Thymus (tissue), 11 donors: ENCODE data around the gene AP2A1. TPM values are rescaled to one million over a fixed set of nuclear protein-coding genes. Genes with fewer than 3 reads are reported as not detected.

Experiments
- DNase-seq, 9 donors: peaks; one replicate each; pipeline ENCODE4 v3.0.0-alpha.2; 2013; ENCODE audit warnings: low spot score in 9 of 9, low read depth in 6 of 9, missing footprints in 1 of 9
- H3K27ac ChIP-seq, 2 donors: one replicate each; pipeline ENCODE4 v1.5.1; 2013; ENCODE audit warnings: control low read depth in 1 of 2, low read depth in 1 of 2, low read length in 1 of 2, mild to moderate bottlenecking in 1 of 2, moderate library complexity in 1 of 2
- H3K27me3 ChIP-seq, 2 donors: one replicate each; pipeline ENCODE4 v1.5.1; 2013; ENCODE audit warnings: low read length in 1 of 2; ENCODE audit not compliant: control insufficient read depth in 2 of 2, insufficient read depth in 1 of 2
- H3K36me3 ChIP-seq, 2 donors: one replicate each; pipeline ENCODE4 v1.5.1; 2013; ENCODE audit warnings: low read length in 1 of 2, mild to moderate bottlenecking in 1 of 2, moderate library complexity in 1 of 2; ENCODE audit not compliant: control insufficient read depth in 2 of 2, insufficient read depth in 2 of 2
- H3K4me1 ChIP-seq, 2 donors: one replicate each; pipeline ENCODE4 v1.5.1; 2013; ENCODE audit warnings: low read length in 2 of 2; ENCODE audit not compliant: control insufficient read depth in 2 of 2, insufficient read depth in 2 of 2
- H3K4me3 ChIP-seq, 2 donors: one replicate each; pipeline ENCODE4 v1.5.1; 2013; ENCODE audit warnings: low read length in 2 of 2, control low read depth in 1 of 2, mild to moderate bottlenecking in 1 of 2
- H3K9me3 ChIP-seq, 2 donors: one replicate each; pipeline ENCODE4 v1.5.1; 2013; ENCODE audit warnings: low read length in 1 of 2, mild to moderate bottlenecking in 1 of 2; ENCODE audit not compliant: control insufficient read depth in 2 of 2, insufficient read depth in 1 of 2
- WGBS: extraction: QIAGEN DNeasy Blood & Tissue Kit; methylation state at CpG from one replicate; pipeline ENCODE4 v1.1.7; 2013; 5-methylcytosine and 5-hydroxymethylcytosine counted together
- polyA plus RNA-seq: library from polyadenylated mRNA; stranded (reverse); fragments of 200-250 nt; gene quantifications from one replicate; pipeline ENCODE4 v1.2.3, GENCODE V29; 2013
- total RNA-seq: library from RNA; stranded (reverse); fragments of 120-200 nt; gene quantifications from one replicate; pipeline ENCODE4 v1.2.4, GENCODE V29; 2013
- donor health status: healthy.

AP2A1 gene
- total and polyA plus RNA-seq, 2 donors, result 16.5 to 26.5 TPM

- no peaks in the 10 kb centered on the region for H3K27me3 ChIP-seq
- no peak for DNase-seq
- H3K4me1 ChIP-seq, result peaks cover 12% of the 10 kb centered on the region in 2 donors
- no peaks in the 10 kb centered on the region for H3K9me3 ChIP-seq
- H3K27ac ChIP-seq, result no peak overlapping the region
- no peak overlapping the region for H3K4me3 ChIP-seq
- WGBS, result 92% methylated on average over 12 of the region's 12 CpGs
- H3K36me3 ChIP-seq, result peaks cover 22 to 42% of the 10 kb centered on the region in 2 donors
These were observed 56.7 kb downstream of the AP2A1 start for GRCh38 chr19:49823472-49823871.

- Histone ChIP-seq H3K27ac (no peak overlapping the region), H3K9me3 (no peaks in the 10 kb centered on the region), H3K36me3 (peaks cover 31 to 54% of the 10 kb centered on the region in 2 donors), H3K4me1 (peaks cover 1 to 2% of the 10 kb centered on the region in 2 donors), H3K4me3 (no peak overlapping the region), H3K27me3 (no peaks in the 10 kb centered on the region)
- no peak for DNase-seq
- WGBS, result 98% methylated on average over 6 of the region's 6 CpGs
These were observed 57.9 kb downstream of the AP2A1 start for GRCh38 chr19:49824662-49825061.

- no peak overlapping the region for H3K27ac ChIP-seq
- peaks cover 48 to 65% of the 10 kb centered on the region in 2 donors for H3K36me3 ChIP-seq
- no peak for DNase-seq
- no peaks in the 10 kb centered on the region for H3K9me3 ChIP-seq
- no peak overlapping the region for H3K4me3 ChIP-seq
- WGBS, result 97% methylated on average over 14 of the region's 14 CpGs
- H3K4me1 ChIP-seq, result no peaks in the 10 kb centered on the region
- no peaks in the 10 kb centered on the region for H3K27me3 ChIP-seq
These were observed 60.2 kb downstream of the AP2A1 start for GRCh38 chr19:49827034-49827433.

- H3K9me3 ChIP-seq, result no peaks in the 10 kb centered on the region
- no peak overlapping the region for H3K4me3 ChIP-seq
- H3K27me3 ChIP-seq, result no peaks in the 10 kb centered on the region
- WGBS, result 98% methylated on average over 8 of the region's 8 CpGs
- peaks cover 56 to 71% of the 10 kb centered on the region in 2 donors for H3K36me3 ChIP-seq
- no peaks in the 10 kb centered on the region for H3K4me1 ChIP-seq
- H3K27ac ChIP-seq, result no peak overlapping the region
- no peak for DNase-seq
These were observed 62.4 kb downstream of the AP2A1 start for GRCh38 chr19:49829200-49829599.

GRCh38 chr19:49829721-49830120 lies 62.9 kb downstream of the AP2A1 start:
- Histone ChIP-seq H3K9me3 (no peaks in the 10 kb centered on the region), H3K4me3 (no peak overlapping the region), H3K4me1 (no peaks in the 10 kb centered on the region), H3K27ac (no peak overlapping the region), H3K36me3 (peaks cover 58 to 74% of the 10 kb centered on the region in 2 donors), H3K27me3 (no peaks in the 10 kb centered on the region)
- 98% methylated on average over 18 of the region's 18 CpGs for WGBS
- DNase-seq, result no peak

GRCh38 chr19:49830766-49831165 lies 64.0 kb downstream of the AP2A1 start:
- WGBS, result 90% methylated on average over 12 of the region's 12 CpGs

GRCh38 chr19:49831592-49831991 lies 64.8 kb downstream of the AP2A1 start:
- H3K36me3 ChIP-seq, result peaks cover 76 to 91% of the 10 kb centered on the region in 2 donors
- DNase-seq, result no peak
- no peak overlapping the region for H3K27ac ChIP-seq
- H3K9me3 ChIP-seq, result no peaks in the 10 kb centered on the region
- no peaks in the 10 kb centered on the region for H3K4me1 ChIP-seq
- WGBS, result 97% methylated on average over 8 of the region's 8 CpGs
- H3K4me3 ChIP-seq, result no peak overlapping the region
- no peaks in the 10 kb centered on the region for H3K27me3 ChIP-seq

More at GRCh38 chr19:49830766-49831165, 64.0 kb downstream of the AP2A1 start:
- Histone ChIP-seq H3K27ac (no peak overlapping the region), H3K4me3 (no peak overlapping the region), H3K9me3 (no peaks in the 10 kb centered on the region), H3K36me3 (peaks cover 68 to 83% of the 10 kb centered on the region in 2 donors), H3K4me1 (no peaks in the 10 kb centered on the region), H3K27me3 (no peaks in the 10 kb centered on the region)
- DNase-seq, result no peak

GRCh38 chr19:49832556-49832955 lies 65.8 kb downstream of the AP2A1 start:
- 73% methylated on average over 9 of the region's 9 CpGs for WGBS
- H3K27ac ChIP-seq, result peak overlapping the region in 1 of 2 donors; percentile 38
- H3K36me3 ChIP-seq, result peaks cover 86 to 92% of the 10 kb centered on the region in 2 donors
- H3K4me1 ChIP-seq, result no peaks in the 10 kb centered on the region
- no peaks in the 10 kb centered on the region for H3K9me3 ChIP-seq
- H3K27me3 ChIP-seq, result no peaks in the 10 kb centered on the region
- no peak overlapping the region for H3K4me3 ChIP-seq
- DNase-seq, result no peak

GRCh38 chr19:49833599-49833998 lies 66.8 kb downstream of the AP2A1 start:
- DNase-seq, result no peak
- WGBS, result 96% methylated on average over 7 of the region's 7 CpGs
- Histone ChIP-seq H3K36me3 (peaks cover 88 to 95% of the 10 kb centered on the region in 2 donors), H3K9me3 (no peaks in the 10 kb centered on the region), H3K27me3 (no peaks in the 10 kb centered on the region), H3K4me3 (no peak overlapping the region), H3K4me1 (no peaks in the 10 kb centered on the region), H3K27ac (no peak overlapping the region)

- no peak overlapping the region for H3K27ac ChIP-seq
- 98% methylated on average over 12 of the region's 12 CpGs for WGBS
- H3K27me3 ChIP-seq, result no peaks in the 10 kb centered on the region
- DNase-seq, result no peak
- H3K36me3 ChIP-seq, result peaks cover 90 to 94% of the 10 kb centered on the region in 2 donors
- no peaks in the 10 kb centered on the region for H3K4me1 ChIP-seq
- H3K4me3 ChIP-seq, result no peak overlapping the region
- H3K9me3 ChIP-seq, result no peaks in the 10 kb centered on the region
These were observed 68.8 kb downstream of the AP2A1 start for GRCh38 chr19:49835562-49835961.
